Measurements from ENCODE around the gene DHX16.

DHX16 gene

GRCh38 chr6:30626484-30627366, 46.1 kb downstream of the DHX16 start, which contains the start of gene ATAT1:
TSS of gene ATAT1 (plus strand) at chr6:30626874.
- peak; percentile 49 for DNase-seq

GRCh38 chr6:30625511-30625910, 47.3 kb downstream of the DHX16 start:
- no peak for DNase-seq

GRCh38 chr6:30619561-30619960, 53.2 kb downstream of the DHX16 start:
- no peak for DNase-seq

- peak; percentile 64 for DNase-seq
These were observed 54.5 kb downstream of the DHX16 start for GRCh38 chr6:30618270-30618797.

- peak; percentile 99 for DNase-seq
These were observed 55.1 kb downstream of the DHX16 start, which contains the start of gene MRPS18B for GRCh38 chr6:30617565-30618269. TSS of gene MRPS18B (plus strand) at chr6:30617840. CDS start at chr6:30617866, 26 bp downstream.

GRCh38 chr6:30616811-30617564, 55.8 kb downstream of the DHX16 start, which contains the start of gene PPP1R10:
TSS of gene PPP1R10 (minus strand) at chr6:30617243. CDS start at chr6:30609944, 7,299 bp downstream.
- peak; percentile 100 for DNase-seq

- peak; percentile 14 for DNase-seq
These were observed 56.6 kb downstream of the DHX16 start for GRCh38 chr6:30615958-30616810.

GRCh38 chr6:30615219-30615957, 57.4 kb downstream of the DHX16 start:
- peak; percentile 85 for DNase-seq

- peak; percentile 95 for DNase-seq
These were observed 58.0 kb downstream of the DHX16 start for GRCh38 chr6:30614843-30615218.

GRCh38 chr6:30614044-30614842, 58.6 kb downstream of the DHX16 start:
- no peak for DNase-seq

GRCh38 chr6:30613251-30614043, 59.4 kb downstream of the DHX16 start:
- DNase-seq, result peak; percentile 11

GRCh38 chr6:30612687-30613248, 60.0 kb downstream of the DHX16 start:
- peak; percentile 91 for DNase-seq

GRCh38 chr6:30612213-30612612, 60.6 kb downstream of the DHX16 start:
- peak; percentile 47 for DNase-seq

- no peak for DNase-seq
These were observed 61.0 kb downstream of the DHX16 start for GRCh38 chr6:30611856-30612194.

- DNase-seq, result peak; percentile 24
These were observed 61.5 kb downstream of the DHX16 start for GRCh38 chr6:30611150-30611855.

- DNase-seq, result no peak
These were observed 62.7 kb downstream of the DHX16 start for GRCh38 chr6:30610065-30610464.

GRCh38 chr6:30603961-30604360, 68.8 kb downstream of the DHX16 start:
- no peak for DNase-seq

Data from kidney glomerular epithelial cell (primary cell).